Sigmoid colon (tissue), 4 donors: ENCODE results near the gene ITIH4.

Experiments
- EP300 ChIP-seq, 4 donors: sonication (generic); formaldehyde crosslinking; IDR thresholded peaks; one replicate each; pipeline ENCODE4 v1.6.1; 2017; ENCODE audit warnings: antibody characterized with exemption in 4 of 4
- POLR2A ChIP-seq, 2 donors: fragments of 450-650 bp; IDR thresholded peaks; one replicate each; pipeline ENCODE4 v1.6.1; 2016; ENCODE audit warnings: antibody characterized with exemption in 2 of 2, mild to moderate bottlenecking in 2 of 2, moderate library complexity in 2 of 2
- POLR2AphosphoS5 ChIP-seq, 4 donors: sonication (generic); formaldehyde crosslinking; IDR thresholded peaks; one replicate each; pipeline ENCODE4 v1.6.1; 2017; ENCODE audit warnings: antibody characterized with exemption in 4 of 4
- TF ChIP-seq, protein P1 (sequence below), 4 experiments: fragments of 450-650 bp in 3 of 4; fragments of 200-600 bp in 1 of 4; IDR thresholded peaks; one replicate each; pipeline ENCODE4 v1.5.1; 2016 to 2019; ENCODE audit warnings: antibody characterized with exemption in 4 of 4, mild to moderate bottlenecking in 3 of 4, moderate library complexity in 2 of 4

DNA sequence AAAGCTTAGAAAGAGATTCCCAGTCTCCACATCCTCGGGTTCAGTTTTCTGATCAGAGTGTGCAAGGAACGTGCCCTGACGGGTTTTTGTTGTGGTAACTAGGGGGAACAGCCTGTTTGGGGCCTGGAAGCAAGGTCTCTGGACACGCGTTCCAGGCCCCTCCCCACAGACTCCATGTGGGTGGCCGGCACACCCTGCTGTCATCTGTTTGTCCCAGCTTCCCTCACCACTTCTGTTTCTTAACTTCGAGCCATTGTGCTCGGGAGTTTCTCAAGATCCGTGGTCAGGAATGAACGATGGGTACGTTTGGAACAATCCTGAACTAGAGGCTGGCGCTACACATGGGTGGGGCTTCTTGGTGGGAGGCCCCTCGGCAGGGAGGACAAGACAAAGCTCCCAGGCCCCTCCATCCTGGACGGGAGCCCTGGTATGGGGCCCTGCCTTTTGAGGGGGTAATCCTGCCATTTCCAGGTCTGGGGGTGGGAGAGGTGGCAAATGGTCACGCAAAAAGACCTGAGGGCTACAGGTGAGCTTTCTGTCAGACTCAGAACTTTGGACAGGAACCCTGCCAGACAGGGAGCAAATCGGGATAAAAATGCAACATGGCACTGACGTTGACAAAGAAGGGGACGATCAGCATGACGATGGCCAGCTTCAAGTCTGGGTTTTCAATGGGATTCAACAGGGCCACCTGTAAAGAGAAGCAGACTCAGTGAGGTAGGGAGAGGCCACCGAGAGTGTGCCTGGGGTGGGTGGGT is 12.8 kb upstream of the ITIH4 start:
- TF ChIP-seq POLR2A (IDR thresholded peaks at IDR 0.05) = no peak
- TF ChIP-seq, protein P1, sequence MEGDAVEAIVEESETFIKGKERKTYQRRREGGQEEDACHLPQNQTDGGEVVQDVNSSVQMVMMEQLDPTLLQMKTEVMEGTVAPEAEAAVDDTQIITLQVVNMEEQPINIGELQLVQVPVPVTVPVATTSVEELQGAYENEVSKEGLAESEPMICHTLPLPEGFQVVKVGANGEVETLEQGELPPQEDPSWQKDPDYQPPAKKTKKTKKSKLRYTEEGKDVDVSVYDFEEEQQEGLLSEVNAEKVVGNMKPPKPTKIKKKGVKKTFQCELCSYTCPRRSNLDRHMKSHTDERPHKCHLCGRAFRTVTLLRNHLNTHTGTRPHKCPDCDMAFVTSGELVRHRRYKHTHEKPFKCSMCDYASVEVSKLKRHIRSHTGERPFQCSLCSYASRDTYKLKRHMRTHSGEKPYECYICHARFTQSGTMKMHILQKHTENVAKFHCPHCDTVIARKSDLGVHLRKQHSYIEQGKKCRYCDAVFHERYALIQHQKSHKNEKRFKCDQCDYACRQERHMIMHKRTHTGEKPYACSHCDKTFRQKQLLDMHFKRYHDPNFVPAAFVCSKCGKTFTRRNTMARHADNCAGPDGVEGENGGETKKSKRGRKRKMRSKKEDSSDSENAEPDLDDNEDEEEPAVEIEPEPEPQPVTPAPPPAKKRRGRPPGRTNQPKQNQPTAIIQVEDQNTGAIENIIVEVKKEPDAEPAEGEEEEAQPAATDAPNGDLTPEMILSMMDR (IDR thresholded peaks at IDR 0.05) = no peak
- no peak for TF ChIP-seq POLR2AphosphoS5 (IDR thresholded peaks at IDR 0.05)
- no peak for TF ChIP-seq EP300 (IDR thresholded peaks at IDR 0.05)
